Keratinocyte (primary cell): ENCODE results near the gene BID. TPM values are rescaled to one million over a fixed set of nuclear protein-coding genes. Genes with fewer than 3 reads are reported as not detected.

Experiments used
- DNase-seq: peaks from one replicate; pipeline ENCODE4 v3.0.0-alpha.2; 2011; ENCODE audit warnings: low read depth, missing footprints, low spot score
- FAIRE-seq: peaks from 2 replicates; lab custom pipeline; 2011; peaks lifted over from hg19 to GRCh38; lab: Jason Lieb, UNC
- H2AFZ ChIP-seq: 2 replicates; pipeline ENCODE4 v1.6.0; 2012; ENCODE audit warnings: low read length, control low read depth, inconsistent platforms; ENCODE audit not compliant: control insufficient read depth
- H3K27ac ChIP-seq: 2 replicates; pipeline ENCODE4 v1.5.1; 2011; ENCODE audit warnings: low read length; ENCODE audit not compliant: control insufficient read depth, insufficient read depth
- H3K27me3 ChIP-seq: 3 replicates; pipeline ENCODE4 v1.6.0; 2011; ENCODE audit warnings: low read length; ENCODE audit not compliant: control insufficient read depth, insufficient read depth; ENCODE audit errors: extremely low read depth
- H3K36me3 ChIP-seq, 2 experiments: 2 replicates in 1 of 2; 3 replicates in 1 of 2; pipeline ENCODE4 v1.5.1; 2011; ENCODE audit warnings: low read length in 2 of 2, mild to moderate bottlenecking in 1 of 2; ENCODE audit not compliant: control insufficient read depth in 2 of 2, insufficient read depth in 2 of 2; ENCODE audit errors: extremely low read depth in 1 of 2
- H3K4me1 ChIP-seq: 3 replicates; pipeline ENCODE4 v1.5.1; 2011; ENCODE audit warnings: low read length; ENCODE audit not compliant: control insufficient read depth, insufficient read depth; ENCODE audit errors: extremely low read depth
- H3K4me2 ChIP-seq: 3 replicates; pipeline ENCODE4 v1.6.0; 2011; ENCODE audit warnings: low read depth, low read length; ENCODE audit not compliant: control insufficient read depth, insufficient read depth; ENCODE audit errors: extremely low read depth
- H3K4me3 ChIP-seq, 3 experiments: fragments of 200-600 bp in 1 of 3; sonication (generic) in 1 of 3; 2 replicates in 2 of 3; 3 replicates in 1 of 3; pipeline ENCODE4 v1.5.1; 2011 to 2016; ENCODE audit warnings: low read length in 3 of 3, mild to moderate bottlenecking in 3 of 3, control low read depth in 2 of 3, inconsistent platforms in 1 of 3, low read depth in 1 of 3, mixed read lengths in 1 of 3, mixed run types in 1 of 3, moderate library complexity in 1 of 3; ENCODE audit not compliant: control insufficient read depth in 2 of 3, insufficient read depth in 2 of 3; ENCODE audit errors: extremely low read depth in 1 of 3
- H3K79me2 ChIP-seq: 2 replicates; pipeline ENCODE4 v1.6.0; 2012; ENCODE audit warnings: low read length; ENCODE audit not compliant: control insufficient read depth, insufficient read depth
- H3K9ac ChIP-seq: 3 replicates; pipeline ENCODE4 v1.6.0; 2011; ENCODE audit warnings: low read length; ENCODE audit not compliant: control insufficient read depth, insufficient read depth; ENCODE audit errors: extremely low read depth
- H3K9me1 ChIP-seq: 3 replicates; pipeline ENCODE4 v1.6.0; 2011; ENCODE audit warnings: low read length; ENCODE audit not compliant: control insufficient read depth, insufficient read depth; ENCODE audit errors: extremely low read depth
- H3K9me3 ChIP-seq: 2 replicates; pipeline ENCODE4 v1.5.1; 2012; ENCODE audit warnings: low read depth, low read length; ENCODE audit not compliant: control insufficient read depth
- H4K20me1 ChIP-seq: 3 replicates; pipeline ENCODE4 v1.6.0; 2011; ENCODE audit warnings: low read length; ENCODE audit not compliant: control insufficient read depth, insufficient read depth; ENCODE audit errors: extremely low read depth
- EZH2 ChIP-seq: IDR thresholded peaks from one replicate; pipeline ENCODE4 v1.6.1; 2012; ENCODE audit warnings: inconsistent platforms, mild to moderate bottlenecking, low read length, moderate library complexity
- dilution Hi-C: fragments of 300-500 bp; cut with MboI; formaldehyde crosslinking; loops from one replicate; pipeline ENCODE4 v1.7.0; 2020; ENCODE audit warnings: low sequenced_read_pairs; ENCODE audit not compliant: extremely low pct_ligation_motif_present
- polyA plus RNA-seq, 5 experiments: library from polyadenylated mRNA; depleted of rRNA in 3 of 5; stranded (reverse) in 3 of 5; stranded (forward) in 1 of 5; unstranded in 1 of 5; fragments of >200 nt; gene quantifications; 1 replicate in 1 of 5; 2 replicates in 3 of 5; 3 replicates in 1 of 5; pipeline versions ENCODE4 v1.2.1 to v1.2.3, GENCODE V29; 2011 to 2012; ENCODE audit warnings: missing spikeins in 2 of 5, low read depth in 1 of 5, low replicate concordance in 1 of 5
- TF ChIP-seq, protein P1 (sequence below), 3 experiments: IDR thresholded peaks in 1 of 3; conservative IDR thresholded peaks in 1 of 3; optimal IDR thresholded peaks in 1 of 3; 2 replicates in 2 of 3; 3 replicates in 1 of 3; pipeline versions ENCODE3 to v1.5.1; 2011; ENCODE audit warnings: low read length in 3 of 3, mild to moderate bottlenecking in 3 of 3, moderate library complexity in 2 of 3, control low read depth in 1 of 3, inconsistent platforms in 1 of 3; ENCODE audit not compliant: insufficient read depth in 2 of 3; ENCODE audit errors: extremely low read depth in 1 of 3

The BID gene
- polyA plus RNA-seq, 1 donor (not counting 4 experiments of a cell fraction or from before 2014, with no cell fraction given): 46.0 TPM

DNA sequence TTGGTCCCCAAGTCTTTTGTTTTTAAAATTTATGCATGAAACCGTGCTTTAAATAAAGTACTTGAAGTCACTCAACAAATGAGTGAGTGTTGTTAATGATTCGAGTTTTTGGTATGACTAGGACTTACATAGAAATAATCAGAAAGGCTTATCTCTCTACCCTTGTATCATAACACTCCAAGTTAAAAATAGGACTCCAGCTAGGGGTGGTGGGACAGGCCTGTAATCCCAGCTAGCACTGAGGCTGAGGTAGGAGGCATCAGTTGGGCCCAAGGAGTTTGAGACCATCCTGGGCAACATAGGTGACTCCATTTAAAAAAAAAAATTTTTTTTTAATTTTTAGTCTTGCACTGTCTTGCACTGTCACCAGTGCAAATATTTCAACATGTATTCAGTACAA, 80.1 kb downstream of the BID start:
- no peak overlapping the region for H3K4me2 ChIP-seq
- H3K79me2 ChIP-seq: peaks cover 5% of the 10 kb centered on the region
- peaks cover 4 to 11% of the 10 kb centered on the region in 2 experiments for H3K36me3 ChIP-seq
- no peak overlapping the region for H3K9ac ChIP-seq
- DNase-seq: no peak
- H2AFZ ChIP-seq: no peak overlapping the region
- H3K9me3 ChIP-seq: no peaks in the 10 kb centered on the region
- TF ChIP-seq EZH2: no peak
- TF ChIP-seq, protein P1, sequence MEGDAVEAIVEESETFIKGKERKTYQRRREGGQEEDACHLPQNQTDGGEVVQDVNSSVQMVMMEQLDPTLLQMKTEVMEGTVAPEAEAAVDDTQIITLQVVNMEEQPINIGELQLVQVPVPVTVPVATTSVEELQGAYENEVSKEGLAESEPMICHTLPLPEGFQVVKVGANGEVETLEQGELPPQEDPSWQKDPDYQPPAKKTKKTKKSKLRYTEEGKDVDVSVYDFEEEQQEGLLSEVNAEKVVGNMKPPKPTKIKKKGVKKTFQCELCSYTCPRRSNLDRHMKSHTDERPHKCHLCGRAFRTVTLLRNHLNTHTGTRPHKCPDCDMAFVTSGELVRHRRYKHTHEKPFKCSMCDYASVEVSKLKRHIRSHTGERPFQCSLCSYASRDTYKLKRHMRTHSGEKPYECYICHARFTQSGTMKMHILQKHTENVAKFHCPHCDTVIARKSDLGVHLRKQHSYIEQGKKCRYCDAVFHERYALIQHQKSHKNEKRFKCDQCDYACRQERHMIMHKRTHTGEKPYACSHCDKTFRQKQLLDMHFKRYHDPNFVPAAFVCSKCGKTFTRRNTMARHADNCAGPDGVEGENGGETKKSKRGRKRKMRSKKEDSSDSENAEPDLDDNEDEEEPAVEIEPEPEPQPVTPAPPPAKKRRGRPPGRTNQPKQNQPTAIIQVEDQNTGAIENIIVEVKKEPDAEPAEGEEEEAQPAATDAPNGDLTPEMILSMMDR (optimal IDR thresholded peaks at IDR 0.05 in 1 of 3, IDR thresholded peaks at IDR 0.05 in 1 of 3, conservative IDR thresholded peaks at IDR 0.05 in 1 of 3; ENCODE audit: extremely low read depth in 1 of 3, insufficient read depth in 2 of 3, low read length in 3 of 3): no peak
- FAIRE-seq: no peak
- dilution Hi-C loops: no loop called here
- no peaks in the 10 kb centered on the region for H3K9me1 ChIP-seq
- no peak overlapping the region for H3K27ac ChIP-seq
- no peaks in the 10 kb centered on the region for H3K4me1 ChIP-seq
- H3K4me3 ChIP-seq: no peak overlapping the region
- H4K20me1 ChIP-seq: no peaks in the 10 kb centered on the region
- H3K27me3 ChIP-seq: no peaks in the 10 kb centered on the region

DNA sequence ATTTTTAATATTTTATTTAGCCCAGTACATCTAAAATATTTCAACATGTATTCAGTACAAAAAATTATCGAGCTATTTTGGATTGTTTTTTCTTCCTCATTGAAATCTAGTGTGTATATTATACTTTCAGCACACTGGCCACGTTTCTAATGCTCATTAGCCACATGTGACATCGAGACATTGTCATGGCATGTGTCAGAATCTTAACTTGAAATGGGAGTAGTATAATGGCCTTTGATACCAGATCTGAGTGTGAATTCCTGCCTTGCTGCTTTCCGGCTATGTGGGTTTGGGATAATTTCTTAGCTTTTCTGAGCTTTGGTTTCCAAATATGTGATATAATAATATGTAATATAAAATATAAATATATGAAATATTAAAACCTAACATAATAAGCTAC, 81.4 kb downstream of the BID start:
- Histone ChIP-seq H3K4me1 (no peaks in the 10 kb centered on the region), H2AFZ (no peak overlapping the region), H3K4me3 (no peak overlapping the region), H3K9ac (no peak overlapping the region), H3K36me3 (peaks cover 6 to 11% of the 10 kb centered on the region in 2 experiments), H3K9me1 (no peaks in the 10 kb centered on the region), H3K27me3 (no peaks in the 10 kb centered on the region), H3K4me2 (no peak overlapping the region), H3K79me2 (peaks cover 5% of the 10 kb centered on the region), H3K9me3 (no peaks in the 10 kb centered on the region), H4K20me1 (no peaks in the 10 kb centered on the region), H3K27ac (no peak overlapping the region)
- DNase-seq (no peak), FAIRE-seq (no peak)
- dilution Hi-C loops: no loop called here
- TF ChIP-seq, protein P1 (optimal IDR thresholded peaks at IDR 0.05 in 1 of 3, IDR thresholded peaks at IDR 0.05 in 1 of 3, conservative IDR thresholded peaks at IDR 0.05 in 1 of 3; ENCODE audit: extremely low read depth in 1 of 3, insufficient read depth in 2 of 3, low read length in 3 of 3): no peak
- no peak for TF ChIP-seq EZH2
